ENCODE measurements around the gene FAM3B. TPM values are rescaled to one million over a fixed set of nuclear protein-coding genes. Genes with fewer than 3 reads are reported as not detected.
A peak's percentile ranks its signal among the peaks of the same experiment; 100 is the strongest.

FAM3B gene
- total RNA-seq, 2 donors from 2014 or later = 2.1 to 3.1 TPM

DNA sequence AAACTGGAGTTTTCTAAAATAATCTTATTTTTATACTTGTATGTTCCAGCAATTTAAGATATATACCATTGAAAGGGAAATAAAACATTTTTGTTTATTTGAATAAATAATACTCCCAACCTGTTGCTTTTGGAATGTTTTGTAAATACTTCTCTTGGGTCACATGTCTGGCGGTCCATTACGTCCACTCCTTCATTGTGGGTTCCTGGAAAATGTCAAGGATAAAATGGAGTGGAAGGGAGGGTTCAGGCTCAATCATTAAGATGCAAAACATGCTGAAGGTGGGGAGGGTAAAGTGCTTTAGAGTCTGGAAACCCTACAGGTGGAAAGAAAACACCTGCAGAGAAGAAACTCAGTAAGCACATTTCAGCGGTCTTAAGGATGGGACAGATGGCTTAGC is 34.2 kb upstream of the FAM3B start:
- no peak overlapping the region for H3K9ac ChIP-seq (ENCODE audit: extremely low read depth, low read length, poor library complexity, severe bottlenecking)
- Mint-ChIP-seq H3K9me3 (no peaks in the 10 kb centered on the region), H3K36me3 (ENCODE audit: low read depth) (no peaks in the 10 kb centered on the region), H3K4me3 (no peak overlapping the region), H3K27ac (no peak overlapping the region), H3K4me1 (no peaks in the 10 kb centered on the region), H3K27me3 (ENCODE audit: insufficient read depth) (no peaks in the 10 kb centered on the region)
- H3K4me3 ChIP-seq (ENCODE audit: low read length) = no peak overlapping the region
- H3K36me3 ChIP-seq (ENCODE audit: control insufficient read depth, insufficient read depth, low read length) = no peaks in the 10 kb centered on the region
- H3K4me1 ChIP-seq (ENCODE audit: control insufficient read depth, insufficient read depth, low read length) = no peaks in the 10 kb centered on the region
- H3K27me3 ChIP-seq (ENCODE audit: control insufficient read depth, insufficient read depth, low read length, poor library complexity, severe bottlenecking) = no peaks in the 10 kb centered on the region
- no peaks in the 10 kb centered on the region for H3K9me3 ChIP-seq (ENCODE audit: control insufficient read depth, low read length)
- WGBS, 2 experiments (ENCODE audit: insufficient coverage in 1 of 2, insufficient read length in 1 of 2) = 50 to 86% methylated on average over 1 to 3 of the region's 3 CpGs
- no peak for DNase-seq
- H3K27ac ChIP-seq (ENCODE audit: low read depth, low read length) = no peak overlapping the region
- TF ChIP-seq, protein P1, sequence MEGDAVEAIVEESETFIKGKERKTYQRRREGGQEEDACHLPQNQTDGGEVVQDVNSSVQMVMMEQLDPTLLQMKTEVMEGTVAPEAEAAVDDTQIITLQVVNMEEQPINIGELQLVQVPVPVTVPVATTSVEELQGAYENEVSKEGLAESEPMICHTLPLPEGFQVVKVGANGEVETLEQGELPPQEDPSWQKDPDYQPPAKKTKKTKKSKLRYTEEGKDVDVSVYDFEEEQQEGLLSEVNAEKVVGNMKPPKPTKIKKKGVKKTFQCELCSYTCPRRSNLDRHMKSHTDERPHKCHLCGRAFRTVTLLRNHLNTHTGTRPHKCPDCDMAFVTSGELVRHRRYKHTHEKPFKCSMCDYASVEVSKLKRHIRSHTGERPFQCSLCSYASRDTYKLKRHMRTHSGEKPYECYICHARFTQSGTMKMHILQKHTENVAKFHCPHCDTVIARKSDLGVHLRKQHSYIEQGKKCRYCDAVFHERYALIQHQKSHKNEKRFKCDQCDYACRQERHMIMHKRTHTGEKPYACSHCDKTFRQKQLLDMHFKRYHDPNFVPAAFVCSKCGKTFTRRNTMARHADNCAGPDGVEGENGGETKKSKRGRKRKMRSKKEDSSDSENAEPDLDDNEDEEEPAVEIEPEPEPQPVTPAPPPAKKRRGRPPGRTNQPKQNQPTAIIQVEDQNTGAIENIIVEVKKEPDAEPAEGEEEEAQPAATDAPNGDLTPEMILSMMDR (conservative IDR thresholded peaks at IDR 0.05) = no peak

- Mint-ChIP-seq H3K4me3 (no peak overlapping the region), H3K27ac (no peak overlapping the region), H3K27me3 (ENCODE audit: insufficient read depth) (no peaks in the 10 kb centered on the region), H3K9me3 (no peaks in the 10 kb centered on the region), H3K4me1 (no peaks in the 10 kb centered on the region), H3K36me3 (ENCODE audit: low read depth) (no peaks in the 10 kb centered on the region)
- H3K36me3 ChIP-seq (ENCODE audit: control insufficient read depth, insufficient read depth, low read length) = no peaks in the 10 kb centered on the region
- H3K4me1 ChIP-seq (ENCODE audit: control insufficient read depth, insufficient read depth, low read length) = no peaks in the 10 kb centered on the region
- H3K27me3 ChIP-seq (ENCODE audit: control insufficient read depth, insufficient read depth, low read length, poor library complexity, severe bottlenecking) = no peaks in the 10 kb centered on the region
- no peak overlapping the region for H3K27ac ChIP-seq (ENCODE audit: low read depth, low read length)
- TF ChIP-seq, protein P1 (conservative IDR thresholded peaks at IDR 0.05) = peak; percentile 88
- no peak overlapping the region for H3K4me3 ChIP-seq (ENCODE audit: low read length)
- peak; percentile 63 for DNase-seq
- H3K9me3 ChIP-seq (ENCODE audit: control insufficient read depth, low read length) = no peaks in the 10 kb centered on the region
- WGBS, 2 experiments (ENCODE audit: insufficient coverage in 1 of 2, insufficient read length in 1 of 2) = 27 to 65% methylated on average over 3 to 8 of the region's 8 CpGs
- no peak overlapping the region for H3K9ac ChIP-seq (ENCODE audit: extremely low read depth, low read length, poor library complexity, severe bottlenecking)
These were observed 33.3 kb upstream of the FAM3B start for GRCh38 chr21:41283211-41283818.

DNA sequence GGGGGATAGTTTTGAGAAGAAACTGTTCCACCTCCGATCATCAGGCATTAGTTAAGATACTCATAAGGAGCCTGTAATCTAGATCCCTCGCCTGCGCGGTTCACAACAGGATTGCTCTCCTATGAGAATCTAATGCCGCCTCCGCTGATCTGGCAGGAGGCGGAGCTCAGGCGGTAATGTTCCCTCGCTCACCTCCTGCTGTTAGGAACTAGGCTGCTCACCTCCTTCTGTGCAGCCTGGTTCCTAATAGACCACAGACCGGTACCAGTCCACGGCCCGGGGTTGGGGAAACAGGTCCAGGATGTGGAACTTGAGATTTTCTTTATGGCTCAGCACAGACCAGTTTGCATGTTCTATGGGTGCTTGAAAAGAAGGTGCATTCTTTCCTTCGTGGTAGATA is 27.2 kb upstream of the FAM3B start:
- H3K36me3 Mint-ChIP-seq (ENCODE audit: low read depth) = no peaks in the 10 kb centered on the region
- no peaks in the 10 kb centered on the region for H3K4me1 ChIP-seq (ENCODE audit: control insufficient read depth, insufficient read depth, low read length)
- no peak overlapping the region for H3K9ac ChIP-seq (ENCODE audit: extremely low read depth, low read length, poor library complexity, severe bottlenecking)
- WGBS, 2 experiments (ENCODE audit: insufficient coverage in 1 of 2, insufficient read length in 1 of 2) = 80 to 81% methylated on average over 7 to 13 of the region's 13 CpGs
- peaks cover 5% of the 10 kb centered on the region for H3K27me3 Mint-ChIP-seq (ENCODE audit: insufficient read depth)
- peaks cover 19% of the 10 kb centered on the region for H3K9me3 Mint-ChIP-seq
- H3K27ac Mint-ChIP-seq = no peak overlapping the region
- H3K4me3 ChIP-seq (ENCODE audit: low read length) = no peak overlapping the region
- no peaks in the 10 kb centered on the region for H3K27me3 ChIP-seq (ENCODE audit: control insufficient read depth, insufficient read depth, low read length, poor library complexity, severe bottlenecking)
- peak; percentile 57 for DNase-seq
- H3K4me3 Mint-ChIP-seq = no peak overlapping the region
- TF ChIP-seq, protein P1 (conservative IDR thresholded peaks at IDR 0.05) = no peak
- H3K27ac ChIP-seq (ENCODE audit: low read depth, low read length) = no peak overlapping the region
- H3K4me1 Mint-ChIP-seq = no peaks in the 10 kb centered on the region
- H3K36me3 ChIP-seq (ENCODE audit: control insufficient read depth, insufficient read depth, low read length) = no peaks in the 10 kb centered on the region
- peaks cover 15% of the 10 kb centered on the region for H3K9me3 ChIP-seq (ENCODE audit: control insufficient read depth, low read length)
